Posterior vena cava (tissue), 2 donors: ENCODE data around the gene CHD9. TPM values are rescaled to one million over a fixed set of nuclear protein-coding genes. Genes with fewer than 3 reads are reported as not detected.
A peak's percentile ranks its signal among the peaks of the same experiment; 100 is the strongest.
"Not testable (repeated sequence)": the region's sequence is repeated elsewhere in the genome, so short reads cannot be mapped to it uniquely, and the experiment has no call there.

Experiments used
- DNase-seq: peaks from one replicate; pipeline ENCODE4 v3.0.0-alpha.2; 2020; ENCODE audit warnings: low spot score
- intact Hi-C, 2 donors: fragments of 100-400 bp; cut with DNase I; formaldehyde crosslinking; loops; one replicate each; pipeline versions ENCODE4 v1.14.1 to v1.14.2; 2022 to 2023
- total RNA-seq, 2 donors: library from RNA; stranded (reverse); fragmentation: NEBNext Ultra II Directional; extraction: Animal tissue kit (Norgen Biotek cat#: 25700); gene quantifications; one replicate each; pipeline ENCODE4 v1.2.1, GENCODE V29; 2021
- donor health status: DM: yes; HTN: yes; CAD: no.
- donor health status: DM: yes; HTN: yes; CAD: no.

CHD9 gene
- total RNA-seq, 2 donors from 2014 or later: 84.7 to 90.4 TPM

DNA sequence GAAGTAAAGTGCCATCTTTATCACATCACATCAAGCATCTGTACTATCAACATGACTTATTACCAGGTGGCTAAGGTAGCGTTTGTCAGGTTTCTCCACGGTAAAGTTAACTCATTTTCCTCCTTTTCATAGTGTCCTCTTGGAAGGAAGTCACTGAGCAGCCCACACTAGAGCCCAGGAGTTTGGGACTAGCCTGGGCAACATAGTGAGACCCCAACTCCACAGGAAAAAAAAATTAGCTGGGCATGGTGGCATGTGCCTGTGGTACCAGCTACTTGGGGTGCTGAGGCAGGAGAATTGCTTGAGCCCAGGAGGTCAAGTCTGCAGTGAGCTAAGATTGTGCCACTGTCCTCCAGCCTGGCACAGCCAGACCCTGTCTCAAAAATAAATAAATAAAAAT, 12.9 kb downstream of the CHD9 start:
- no peak for DNase-seq
- intact Hi-C loops: no loop called here

DNA sequence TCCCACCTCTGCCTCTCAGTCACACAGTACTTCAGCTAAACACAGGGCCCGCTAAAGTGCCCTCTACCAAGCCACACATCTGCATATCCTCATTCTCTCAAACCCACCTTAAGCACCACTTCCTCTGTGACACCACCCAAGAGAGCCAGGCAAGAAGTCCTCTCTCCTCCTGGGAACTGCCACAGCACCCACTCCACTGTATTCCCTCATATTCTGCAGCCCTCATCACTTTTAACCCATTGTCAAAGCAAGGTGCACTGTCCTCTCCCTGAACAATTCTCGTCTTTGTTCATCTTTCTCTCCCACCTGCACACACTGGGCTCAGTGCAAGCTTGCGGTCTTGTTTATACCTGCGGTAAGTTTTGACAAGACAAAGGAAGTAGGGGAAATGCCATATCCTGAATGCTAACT, 13.6 kb downstream of the CHD9 start:
- intact Hi-C loops: no loop called here
- DNase-seq: no peak

DNA sequence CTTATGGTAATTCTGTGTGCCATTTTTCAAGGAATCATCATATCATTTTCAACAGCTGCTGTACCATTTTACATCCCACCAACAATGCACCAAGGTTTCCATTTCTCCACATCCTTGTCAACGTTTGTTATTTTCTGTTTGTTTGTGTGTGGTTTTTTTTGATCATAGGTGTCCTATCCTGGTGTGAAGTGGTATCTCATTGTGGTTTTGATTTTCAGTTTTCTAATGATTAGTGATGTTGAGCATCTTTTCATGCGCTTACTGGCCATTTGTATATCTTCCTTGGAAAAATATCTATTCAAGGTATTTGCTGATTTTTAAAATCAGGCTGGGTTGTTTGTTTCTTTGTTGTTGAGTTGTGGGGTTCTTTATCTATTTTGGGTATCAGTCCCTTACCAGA, 15.0 kb downstream of the CHD9 start:
- intact Hi-C loops: no loop called here
- no peak for DNase-seq

DNA sequence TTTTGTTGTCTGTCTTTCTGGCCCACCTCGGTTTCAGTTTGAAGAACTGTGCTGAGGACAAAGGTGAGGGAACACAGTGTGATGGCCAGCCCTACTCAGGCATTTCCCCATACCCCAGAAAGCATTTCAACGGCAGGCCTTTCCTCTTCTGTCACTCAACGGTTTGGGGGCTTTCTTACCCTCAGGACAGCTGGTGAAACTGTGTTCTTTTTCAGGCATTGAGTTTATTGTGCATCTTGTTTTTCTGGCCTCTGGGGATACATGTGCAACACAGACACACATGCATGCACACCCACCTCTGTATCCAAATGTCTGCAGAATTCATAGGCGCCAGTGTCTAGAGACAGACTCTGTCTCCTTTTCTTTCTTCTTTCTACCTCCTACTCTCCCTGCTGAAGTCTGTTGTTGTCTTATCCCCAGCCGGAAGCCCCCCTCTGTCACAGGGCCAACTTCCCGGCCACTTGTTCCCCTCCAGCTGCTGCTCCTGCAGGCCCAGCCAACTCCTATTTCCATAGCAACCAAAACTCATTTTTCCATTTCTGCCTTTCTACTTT, 17.0 kb downstream of the CHD9 start:
- peak; percentile 86 for DNase-seq

DNA sequence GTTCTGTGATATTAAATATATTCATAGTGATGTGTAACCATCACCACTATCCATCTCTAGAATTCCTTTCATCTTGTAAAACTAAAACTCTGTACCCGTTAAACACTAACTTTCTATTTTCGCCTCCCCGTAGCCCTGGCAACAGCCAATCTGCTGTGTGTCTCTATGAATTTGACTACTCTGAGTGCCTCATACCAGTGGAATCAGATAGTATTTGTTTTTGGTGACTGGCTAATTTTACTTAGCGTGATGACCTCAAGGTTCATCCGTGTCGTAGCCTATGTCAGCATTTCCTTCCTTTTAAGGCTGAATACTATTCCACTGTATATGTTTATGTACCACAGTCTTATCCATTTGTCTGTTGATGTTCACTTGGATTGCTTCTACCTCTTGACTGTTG, 18.2 kb downstream of the CHD9 start:
- DNase-seq: no peak
- intact Hi-C loops: no loop called here

More for the DNA sequence above, 17.0 kb downstream of the CHD9 start:
- intact Hi-C loops: no loop called here

DNA sequence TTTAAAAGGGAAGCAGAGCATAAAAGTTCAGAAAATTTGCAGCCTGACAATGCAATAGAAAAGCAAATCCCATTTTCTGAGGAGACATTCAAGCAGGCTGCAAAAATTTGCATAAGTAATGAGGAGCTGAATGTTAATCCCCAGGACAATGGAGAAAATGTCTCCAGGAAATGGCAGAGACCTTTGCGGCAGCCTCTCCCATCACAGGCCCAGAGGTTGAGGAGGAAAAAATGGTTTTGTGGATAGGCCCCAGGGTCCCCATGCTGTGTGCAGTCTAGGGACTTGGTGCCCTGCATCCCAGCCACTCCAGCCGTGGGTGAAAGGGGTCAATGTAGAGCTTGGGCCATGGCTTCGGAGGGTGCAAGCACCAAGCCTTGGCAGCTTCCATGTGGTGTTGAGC, 19.5 kb downstream of the CHD9 start:
- intact Hi-C loops, DNase-seq: not testable (repeated sequence)

DNA sequence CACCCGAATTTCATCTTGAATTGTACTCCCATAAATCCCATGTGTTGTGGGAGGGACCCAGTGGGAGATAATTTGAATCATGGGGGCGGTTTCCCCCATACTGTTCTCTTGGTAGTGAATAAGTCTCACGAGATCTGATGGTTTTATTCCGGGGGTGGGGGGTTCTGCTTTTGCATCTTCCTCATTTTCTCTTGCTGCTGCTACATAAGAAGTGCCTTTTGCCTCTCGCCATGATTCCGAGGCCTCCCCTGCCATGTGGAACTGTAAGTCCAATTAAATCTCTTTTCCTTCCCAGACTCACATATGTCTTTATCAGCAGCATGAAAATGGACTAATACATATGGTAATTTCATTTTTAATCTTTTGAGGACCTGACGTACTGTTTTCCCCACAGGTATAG, 20.7 kb downstream of the CHD9 start:
- intact Hi-C loops, DNase-seq: not testable (repeated sequence)

DNA sequence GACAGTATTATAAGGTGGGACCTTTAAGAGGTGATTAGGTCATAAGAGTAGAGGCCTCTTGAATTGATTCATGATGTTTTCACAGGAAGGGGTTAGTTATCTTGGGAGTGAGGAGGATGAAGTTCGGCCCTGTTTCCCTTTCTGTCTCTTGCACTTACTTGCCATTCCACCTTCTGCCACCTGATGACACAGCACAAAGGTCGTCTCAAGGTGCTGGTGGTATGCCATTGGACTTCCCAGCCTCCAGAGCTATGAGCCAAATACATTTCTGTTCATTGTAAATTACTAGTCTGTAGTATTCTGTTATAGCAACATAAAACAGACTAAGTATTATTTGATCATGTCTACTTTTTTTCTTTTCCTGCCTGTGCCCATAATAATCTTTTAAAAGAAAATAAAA, 23.5 kb downstream of the CHD9 start:
- DNase-seq: no peak
- intact Hi-C loops: no loop called here

DNA sequence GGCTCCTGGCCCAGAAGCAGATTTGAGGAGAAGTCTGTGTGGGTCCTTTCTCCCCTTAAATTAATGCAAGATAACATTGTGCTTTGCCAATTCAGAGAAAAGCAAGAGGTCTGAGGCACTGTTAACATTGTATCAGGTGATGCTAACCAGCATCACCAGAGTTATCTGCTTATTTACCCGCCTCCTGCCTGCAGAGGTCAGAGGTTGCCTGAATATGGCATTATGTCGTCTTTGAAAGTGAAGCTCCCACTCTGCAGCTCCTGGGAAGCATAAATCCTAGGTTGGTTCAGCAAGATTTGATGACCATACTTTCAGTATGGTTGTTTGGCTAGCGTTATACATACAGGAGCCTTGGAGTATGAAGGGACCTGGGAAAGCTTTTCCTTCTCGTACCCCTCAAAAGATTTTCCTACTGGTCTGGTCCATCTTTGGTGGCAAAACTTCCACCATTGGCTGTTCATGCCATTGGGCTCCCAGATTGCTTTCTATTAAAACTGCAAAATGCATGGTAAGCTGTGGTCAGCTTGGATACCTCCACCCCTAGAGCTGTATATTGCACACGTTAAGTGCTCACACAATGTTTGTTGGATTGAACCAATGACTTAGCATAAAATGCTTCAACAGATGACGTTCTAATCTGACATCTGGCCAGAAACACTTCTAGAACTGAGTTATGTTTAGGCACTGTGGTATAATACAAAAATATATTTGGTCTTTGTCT, 24.1 kb downstream of the CHD9 start:
- DNase-seq: no peak
- intact Hi-C loops: no loop called here

DNA sequence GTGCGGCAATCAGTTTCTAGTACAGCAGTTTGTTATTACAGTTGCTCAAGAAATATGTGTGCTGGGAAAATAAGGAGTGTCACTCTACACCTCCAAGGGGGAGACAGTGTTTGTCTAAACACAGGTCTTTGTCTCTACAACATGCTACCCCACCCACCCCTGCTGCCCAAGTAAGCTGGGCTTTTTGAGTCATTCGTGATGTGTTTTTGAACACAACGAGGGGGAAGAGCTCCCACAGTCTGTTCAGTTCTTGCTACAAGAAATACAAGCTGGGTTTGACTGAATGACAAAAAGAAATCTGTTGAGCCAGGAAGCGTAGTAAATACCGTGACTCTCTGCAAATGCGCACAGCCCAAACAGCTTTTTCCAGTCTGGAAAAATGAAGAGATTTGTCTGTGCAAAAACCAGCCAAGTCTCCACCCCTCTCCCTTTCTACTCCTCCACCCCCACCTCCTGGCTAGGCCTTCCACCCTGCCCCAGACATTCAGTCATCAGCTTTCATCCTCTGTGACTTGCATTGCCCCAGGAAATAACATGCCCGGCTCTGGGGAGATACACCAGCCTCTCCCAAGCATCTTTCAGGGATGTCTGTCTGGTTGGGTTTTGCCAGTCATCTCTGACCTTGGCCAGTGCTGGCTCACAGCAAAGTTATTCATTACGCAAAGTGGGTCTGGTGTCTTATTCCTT, 25.7 kb downstream of the CHD9 start:
- DNase-seq: peak; percentile 90
- intact Hi-C loops: no loop called here

DNA sequence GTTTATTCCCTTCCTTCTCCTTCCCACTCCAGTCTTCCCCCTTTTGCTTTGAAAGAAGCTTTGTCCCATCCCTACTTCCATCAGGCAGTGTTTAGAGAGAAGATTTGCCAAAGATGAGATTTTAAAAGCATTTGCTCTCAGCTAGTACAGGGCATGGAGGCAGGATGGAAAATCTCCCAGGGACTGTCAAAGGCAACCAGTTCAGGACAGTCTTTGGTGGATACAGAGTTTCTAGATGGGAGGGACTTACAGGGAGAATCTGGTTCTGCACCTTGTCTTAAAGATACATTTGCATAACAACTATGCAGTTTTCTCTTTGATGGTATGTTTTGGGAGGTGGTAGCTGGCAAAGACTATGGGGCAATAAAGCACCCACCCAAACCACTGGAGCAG, 26.2 kb downstream of the CHD9 start:
- intact Hi-C loops: no loop called here
- DNase-seq: no peak

DNA sequence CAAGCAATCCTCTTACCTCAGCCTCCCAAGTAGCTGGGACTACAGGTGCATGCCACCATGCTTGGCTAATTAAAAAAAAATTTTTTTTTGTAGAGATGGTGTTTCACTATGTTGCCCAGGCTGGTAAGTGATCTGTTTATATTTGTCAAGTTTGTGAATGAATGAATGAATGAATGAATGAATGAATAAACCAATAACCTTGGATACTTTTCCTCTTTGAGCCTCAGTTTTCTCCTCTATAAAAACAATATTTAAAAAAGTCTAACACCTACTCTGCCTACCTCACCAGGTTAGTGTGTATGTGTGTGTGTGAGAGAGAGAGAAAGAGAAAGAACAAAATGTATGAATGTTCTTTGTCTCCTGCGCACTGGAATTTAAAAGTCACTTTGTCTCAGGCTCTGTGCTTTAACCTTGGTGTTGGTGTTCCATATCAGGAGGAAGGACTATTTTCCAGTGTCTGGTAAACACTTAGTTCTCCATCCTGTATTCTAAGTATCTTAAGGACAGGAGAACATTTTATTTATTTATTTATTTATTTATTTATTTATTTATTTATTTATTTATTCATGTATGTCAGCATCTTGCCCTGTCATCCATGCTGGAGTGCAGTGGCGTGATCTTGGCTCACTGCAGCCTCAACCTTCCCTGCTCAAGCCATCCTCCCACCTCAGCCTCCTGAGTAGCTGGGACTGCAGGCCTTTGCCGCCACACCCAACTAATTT, 27.1 kb downstream of the CHD9 start:
- no peak for DNase-seq
- intact Hi-C loops: loop anchor here in 1 of 2 donors (1.0 kb wide), 1 partner anchor 35 kb away; no protein-coding TSS in a partner anchor

DNA sequence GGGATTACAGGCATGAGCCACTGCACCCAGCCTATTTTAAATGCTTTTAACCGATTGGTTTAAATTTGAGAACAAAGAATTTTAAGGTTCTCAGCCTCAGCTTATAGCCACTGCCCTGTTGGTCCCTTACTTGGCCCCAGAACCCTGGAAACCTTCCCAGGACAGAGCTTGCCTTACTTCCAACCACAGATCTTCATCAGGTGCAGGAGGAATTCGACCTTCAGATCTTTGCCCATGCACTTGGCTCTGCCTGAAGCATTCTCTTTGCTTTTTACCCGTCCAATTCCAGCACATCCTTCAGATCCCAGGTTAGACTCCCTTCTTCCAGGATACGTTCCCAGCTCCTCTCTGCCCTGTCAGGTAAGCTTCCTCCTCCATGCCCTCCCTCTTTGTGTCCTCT, 27.7 kb downstream of the CHD9 start:
- intact Hi-C loops: loop anchor here in 1 of 2 donors (1.0 kb wide), 1 partner anchor 35 kb away; no protein-coding TSS in a partner anchor
- DNase-seq: no peak

DNA sequence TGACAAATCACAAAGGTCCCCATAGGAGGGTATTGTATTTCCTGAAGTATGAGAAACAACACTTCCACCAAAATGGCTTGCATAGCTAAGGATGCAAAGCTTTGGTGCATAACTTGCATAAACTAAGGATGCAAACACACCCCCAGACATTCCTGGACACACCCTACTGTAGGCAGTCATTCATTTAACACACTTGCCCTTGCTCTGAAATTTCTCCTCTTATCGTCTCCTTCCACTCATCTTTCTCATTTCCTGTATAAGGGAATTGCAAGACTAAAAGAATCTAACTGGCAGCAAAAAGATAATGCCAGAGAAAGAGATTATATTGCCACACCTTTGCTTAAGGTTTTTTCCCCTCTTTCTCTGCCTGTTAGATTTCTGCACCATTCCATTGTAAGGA, 28.3 kb downstream of the CHD9 start:
- DNase-seq: no peak
- intact Hi-C loops: no loop called here

DNA sequence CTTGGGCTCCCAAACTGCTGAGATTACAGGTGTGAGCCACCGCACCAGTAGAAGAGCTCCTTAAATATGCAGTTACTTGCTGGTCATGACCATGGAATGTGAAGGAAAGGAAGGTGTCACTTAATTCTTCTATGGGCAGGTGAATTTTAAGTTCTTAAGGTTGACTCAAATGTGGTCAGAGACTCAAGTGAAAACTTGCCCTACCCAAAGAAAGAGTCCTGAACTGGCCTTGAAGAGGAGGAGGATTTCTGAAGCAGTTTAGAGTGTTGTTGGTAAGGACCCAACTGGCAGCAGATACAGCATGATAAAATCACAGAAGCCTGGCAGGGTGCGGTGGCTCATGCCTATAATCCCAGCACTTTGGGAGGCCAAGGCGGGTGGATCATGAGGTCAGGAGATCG, 29.4 kb downstream of the CHD9 start:
- no peak for DNase-seq
- intact Hi-C loops: no loop called here

DNA sequence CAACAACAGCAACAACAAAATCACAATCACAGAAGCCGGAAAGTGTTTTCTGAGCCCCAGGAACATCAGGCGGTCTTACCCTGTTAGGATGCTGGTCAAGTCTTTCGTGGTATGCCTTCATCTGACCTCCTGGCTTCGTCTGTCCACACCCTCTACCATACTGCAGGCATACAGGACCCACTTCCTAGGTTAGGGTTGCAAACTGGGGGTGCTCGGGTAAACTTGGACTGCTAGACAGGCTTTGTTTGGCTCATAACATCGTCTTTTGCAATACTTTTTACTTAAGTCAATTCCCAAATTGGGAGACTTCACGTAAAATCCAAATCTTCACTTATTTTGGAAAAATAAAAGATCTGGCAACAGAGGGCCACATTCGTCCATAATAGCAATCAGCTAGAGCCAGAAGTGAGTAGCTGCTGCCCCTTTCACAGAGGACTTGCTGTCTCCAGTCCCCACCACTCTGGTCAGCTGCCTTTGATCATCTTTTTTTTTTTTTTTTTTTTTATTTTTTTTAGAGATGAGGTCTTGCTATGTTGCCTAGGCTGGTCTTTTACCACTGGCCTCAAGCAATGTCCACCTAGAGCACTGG, 30.0 kb downstream of the CHD9 start:
- intact Hi-C loops: no loop called here
- no peak for DNase-seq

DNA sequence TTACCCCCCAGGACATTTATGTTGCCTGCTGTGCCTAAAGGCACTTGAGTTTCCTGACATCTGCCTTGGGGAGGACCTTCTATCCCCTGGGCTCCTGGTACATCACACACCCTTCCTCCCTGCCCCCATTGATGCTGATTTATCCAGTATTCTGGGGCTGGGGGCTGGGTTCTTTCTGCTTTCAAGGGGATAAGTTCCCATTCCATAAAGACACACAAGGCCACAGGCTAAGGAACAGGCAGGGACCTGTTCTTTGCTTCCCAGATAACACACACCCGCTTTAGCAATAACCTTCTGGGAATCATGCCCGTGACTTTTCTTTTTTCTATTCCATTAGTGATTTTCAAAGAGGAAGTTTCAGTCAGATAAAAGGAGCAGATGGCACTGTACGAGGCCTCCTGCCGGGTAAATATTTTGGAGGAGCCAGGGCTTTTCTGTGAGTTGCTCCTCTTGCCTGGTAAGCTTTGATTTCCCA, 30.6 kb downstream of the CHD9 start:
- intact Hi-C loops: no loop called here
- DNase-seq: no peak

DNA sequence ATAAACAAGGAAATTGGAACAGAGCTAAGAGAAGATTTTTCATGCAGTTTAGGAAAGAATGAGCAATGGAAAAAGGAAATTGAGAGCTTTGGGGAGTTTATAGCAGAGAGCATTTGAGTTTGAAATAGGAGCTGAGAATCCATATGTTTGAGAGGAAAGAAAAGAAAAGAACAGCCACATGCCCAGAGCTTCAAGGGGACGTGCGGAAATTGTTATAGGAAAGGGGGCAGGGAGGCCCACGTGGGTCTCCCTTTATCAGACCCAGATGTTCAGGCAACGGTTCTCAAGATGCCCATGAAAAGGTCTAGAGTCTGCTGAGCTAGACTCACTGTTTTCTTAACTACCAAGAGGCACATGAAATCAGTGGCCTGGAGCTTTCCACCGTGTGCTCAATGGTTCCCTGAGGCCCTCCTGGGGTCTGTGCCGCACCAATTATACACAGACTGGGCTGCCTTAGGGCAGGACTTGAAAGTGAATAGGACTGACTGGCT, 31.2 kb downstream of the CHD9 start:
- intact Hi-C loops: no loop called here
- no peak for DNase-seq

DNA sequence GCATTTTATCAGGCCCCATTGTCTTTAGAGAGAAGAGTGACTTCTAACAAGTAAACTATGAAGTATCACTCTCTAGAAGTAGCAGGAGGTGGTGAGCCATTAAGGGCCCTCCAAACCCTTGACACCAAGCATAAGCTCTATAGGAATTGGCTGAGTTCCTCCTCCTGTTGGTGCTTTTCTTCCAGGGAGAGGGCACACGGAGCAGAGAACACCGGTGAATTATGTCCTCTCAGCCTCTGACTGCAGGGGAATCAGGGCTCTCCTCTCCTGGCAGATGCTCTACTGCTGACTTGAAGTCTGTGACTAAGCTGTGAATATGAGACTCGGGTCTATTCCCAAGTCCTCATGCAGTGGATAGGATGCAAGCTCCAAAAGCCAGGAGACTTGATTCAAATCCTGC, 32.3 kb downstream of the CHD9 start:
- DNase-seq: no peak
- intact Hi-C loops: no loop called here
